ENCODE results near the gene HYAL2.
A peak's percentile ranks its signal among the peaks of the same experiment; 100 is the strongest.

HYAL2 gene

DNA sequence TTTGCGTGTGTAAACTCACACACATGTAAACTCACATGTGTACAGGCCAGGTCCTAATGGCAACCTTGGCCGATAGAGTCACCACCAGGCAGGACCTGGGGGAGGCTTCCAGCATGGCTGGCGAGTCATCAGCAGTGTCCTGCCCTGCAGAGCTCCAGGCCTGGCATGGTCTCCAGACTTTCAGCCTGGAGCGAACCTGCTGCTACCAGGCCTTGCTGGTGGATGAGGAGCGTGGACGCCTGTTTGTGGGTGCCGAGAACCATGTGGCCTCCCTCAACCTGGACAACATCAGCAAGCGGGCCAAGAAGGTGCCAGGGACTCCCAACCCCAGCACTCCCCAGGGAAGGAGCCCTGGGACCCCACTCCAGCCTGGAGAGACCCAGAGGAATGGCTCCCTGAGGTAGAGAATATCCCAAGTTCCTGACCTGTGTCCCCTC, 52.5 kb downstream of the HYAL2 start:
- POLR2A ChIA-PET, result interaction anchor here (0.6 to 1.4 kb wide), 3 partner anchors 22 to 43 kb away, joined by 3 to 5 read pairs (median 4); partner anchors contain the start of genes GNAI2 and IFRD2
- peak overlapping the region; percentile 38 for H3K4me3 ChIP-seq (ENCODE audit: low read depth, low read length)
- CTCF ChIA-PET, result interaction anchor here (1.0 to 40.0 kb wide), 6 partner anchors 9 to 148 kb away, joined by 3 to 1609 read pairs (median 8); partner anchors contain the start of genes GNAI2, GNAT1 and LSMEM2
- DNase-seq (ENCODE audit: low read depth, low spot score), result no peak
- TF ChIP-seq, protein P1, sequence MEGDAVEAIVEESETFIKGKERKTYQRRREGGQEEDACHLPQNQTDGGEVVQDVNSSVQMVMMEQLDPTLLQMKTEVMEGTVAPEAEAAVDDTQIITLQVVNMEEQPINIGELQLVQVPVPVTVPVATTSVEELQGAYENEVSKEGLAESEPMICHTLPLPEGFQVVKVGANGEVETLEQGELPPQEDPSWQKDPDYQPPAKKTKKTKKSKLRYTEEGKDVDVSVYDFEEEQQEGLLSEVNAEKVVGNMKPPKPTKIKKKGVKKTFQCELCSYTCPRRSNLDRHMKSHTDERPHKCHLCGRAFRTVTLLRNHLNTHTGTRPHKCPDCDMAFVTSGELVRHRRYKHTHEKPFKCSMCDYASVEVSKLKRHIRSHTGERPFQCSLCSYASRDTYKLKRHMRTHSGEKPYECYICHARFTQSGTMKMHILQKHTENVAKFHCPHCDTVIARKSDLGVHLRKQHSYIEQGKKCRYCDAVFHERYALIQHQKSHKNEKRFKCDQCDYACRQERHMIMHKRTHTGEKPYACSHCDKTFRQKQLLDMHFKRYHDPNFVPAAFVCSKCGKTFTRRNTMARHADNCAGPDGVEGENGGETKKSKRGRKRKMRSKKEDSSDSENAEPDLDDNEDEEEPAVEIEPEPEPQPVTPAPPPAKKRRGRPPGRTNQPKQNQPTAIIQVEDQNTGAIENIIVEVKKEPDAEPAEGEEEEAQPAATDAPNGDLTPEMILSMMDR (IDR thresholded peaks at IDR 0.05; ENCODE audit: insufficient read depth, low read length, missing control alignments), result no peak

DNA sequence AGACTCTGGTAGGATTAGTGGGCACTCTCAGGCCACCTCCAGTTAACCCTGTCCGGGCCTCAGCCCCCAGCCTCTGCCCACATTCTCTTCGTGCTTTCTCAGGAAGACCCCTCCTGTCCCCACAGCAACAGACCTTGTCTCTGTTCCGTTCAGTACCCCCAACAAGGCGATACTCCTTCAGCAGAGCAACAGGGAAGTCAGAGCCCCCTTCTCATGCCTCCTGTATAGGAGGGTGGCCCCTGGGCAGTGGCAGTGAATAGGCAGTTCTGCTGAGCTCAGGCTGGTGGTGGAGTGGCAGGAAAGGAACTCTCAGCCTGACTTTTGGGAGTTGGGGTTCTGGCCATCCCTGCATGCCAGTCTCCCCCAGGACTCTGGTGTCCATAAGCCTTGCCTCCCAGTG, 53.1 kb downstream of the HYAL2 start:
- DNase-seq (ENCODE audit: low read depth, low spot score), result no peak
- POLR2A ChIA-PET, result interaction anchor here (0.6 to 1.4 kb wide), 4 partner anchors 23 to 43 kb away, joined by 3 to 5 read pairs (median 4); partner anchors contain the start of genes GNAI2 and IFRD2
- peak overlapping the region; percentile 38 for H3K4me3 ChIP-seq (ENCODE audit: low read depth, low read length)
- CTCF ChIA-PET, result interaction anchor here (1.0 to 40.0 kb wide), 5 partner anchors 10 to 147 kb away, joined by 3 to 1609 read pairs (median 10); partner anchors contain the start of genes GNAI2, GNAT1 and LSMEM2
- TF ChIP-seq, protein P1 (IDR thresholded peaks at IDR 0.05; ENCODE audit: insufficient read depth, low read length, missing control alignments), result no peak

DNA sequence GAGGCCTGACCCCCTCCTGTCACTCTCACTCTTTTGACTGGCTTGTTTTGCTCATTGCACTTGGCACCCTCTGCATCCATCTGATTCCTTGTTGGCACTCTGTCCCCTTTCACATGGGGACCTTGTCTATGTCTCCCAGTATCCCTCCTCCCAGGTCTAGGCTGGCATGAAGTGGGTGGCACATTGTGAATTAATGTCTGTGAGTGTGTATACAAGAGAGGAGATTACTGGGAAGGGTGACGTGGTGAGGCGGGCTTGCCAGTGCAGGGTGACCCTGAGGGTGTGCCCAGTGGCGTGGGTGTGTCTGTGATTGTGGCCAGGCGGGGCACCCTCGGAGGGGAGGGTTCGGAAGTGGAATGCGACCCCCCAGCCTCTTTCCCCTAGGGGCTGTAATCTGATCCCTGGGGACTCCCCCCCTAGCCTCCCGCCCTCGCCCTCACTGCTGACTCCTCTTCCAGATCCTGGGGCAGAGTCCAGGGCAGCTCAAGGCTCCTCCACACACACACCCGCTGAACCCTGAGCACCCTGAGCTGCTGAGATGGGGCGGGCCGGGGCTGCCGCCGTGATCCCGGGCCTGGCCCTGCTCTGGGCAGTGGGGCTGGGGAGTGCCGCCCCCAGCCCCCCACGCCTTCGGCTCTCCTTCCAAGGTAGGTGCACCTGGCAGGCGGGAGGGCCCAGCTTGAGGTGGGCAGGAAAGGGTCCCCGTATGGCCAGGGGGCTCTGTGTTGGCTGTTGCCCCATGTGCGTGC, 53.7 kb downstream of the HYAL2 start, which contains the start of gene SEMA3B:
Gene SEMA3B, plus strand, starts transcription at position 445 of the 749 bp plus-strand sequence. Its CDS starts 94 bp downstream, at position 539.
- H3K4me3 ChIP-seq (ENCODE audit: low read depth, low read length), result peak within 1 kb of the TSS; percentile 57
- TF ChIP-seq, protein P1 (IDR thresholded peaks at IDR 0.05; ENCODE audit: insufficient read depth, low read length, missing control alignments), result no peak
- no peak for DNase-seq (ENCODE audit: low read depth, low spot score)
- CTCF ChIA-PET, result interaction anchor here (1.0 to 40.0 kb wide), 5 partner anchors 11 to 147 kb away, joined by 3 to 1609 read pairs (median 10); partner anchors contain the start of genes GNAI2, GNAT1 and LSMEM2
- POLR2A ChIA-PET, result interaction anchor here (0.6 to 0.7 kb wide), 2 partner anchors 9 to 22 kb away, joined by 3 to 4 read pairs; no protein-coding TSS in a partner anchor

DNA sequence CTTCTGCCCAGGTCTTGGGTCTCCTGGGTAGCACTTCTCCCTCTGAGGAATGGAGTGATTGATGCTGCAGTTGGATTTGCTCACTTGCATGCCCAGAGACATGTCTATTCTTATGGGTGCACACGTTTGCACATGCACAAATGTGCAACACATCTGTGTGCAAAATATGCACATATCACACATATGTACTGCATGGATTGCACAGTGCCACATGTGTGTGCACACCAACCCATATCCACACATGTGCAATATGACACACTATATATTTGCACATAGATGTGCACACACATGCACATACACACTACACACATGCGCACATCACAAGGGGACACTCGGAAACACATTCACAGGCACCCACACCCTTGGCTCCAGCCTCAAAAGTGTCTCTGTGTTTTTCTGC, 54.3 kb downstream of the HYAL2 start:
- TF ChIP-seq, protein P1 (IDR thresholded peaks at IDR 0.05; ENCODE audit: insufficient read depth, low read length, missing control alignments), result no peak
- no peak overlapping the region for H3K4me3 ChIP-seq (ENCODE audit: low read depth, low read length)
- no peak for DNase-seq (ENCODE audit: low read depth, low spot score)
- ChIA-PET POLR2A (interaction anchor here (0.7 to 1.9 kb wide), 2 partner anchors 24 to 32 kb away, joined by 3 to 10 read pairs; partner anchors contain the start of genes GNAI2 and IFRD2), CTCF (interaction anchor here (22.2 to 40.0 kb wide), 2 partner anchors 30 to 75 kb away, joined by 303 to 1609 read pairs; partner anchors contain the start of genes GNAI2 and GNAT1)

All from AG04449 (cell line).